Fibroblast of mammary gland (primary cell): ENCODE measurements around the gene CHD6.

Experiments
- DNase-seq: peaks from one replicate; pipeline ENCODE4 v3.0.0-alpha.2; 2010; ENCODE audit warnings: low read depth
- H3K4me3 ChIP-seq: 2 replicates; pipeline ENCODE4 v1.5.1; 2011; ENCODE audit warnings: low read depth, mild to moderate bottlenecking, low read length, moderate library complexity; ENCODE audit not compliant: control insufficient read depth
- CTCF ChIP-seq: conservative IDR thresholded peaks from 2 replicates; pipeline ENCODE4 v1.5.1; 2011; ENCODE audit warnings: low read depth, low read length, inconsistent platforms; ENCODE audit not compliant: control insufficient read depth, insufficient read depth

Gene CHD6

GRCh38 chr20:41499961-41500725 is 118.0 kb downstream of the CHD6 start:
- no peak overlapping the region for H3K4me3 ChIP-seq
- no peak for TF ChIP-seq CTCF
- no peak for DNase-seq

- H3K4me3 ChIP-seq = no peak overlapping the region
- TF ChIP-seq CTCF = no peak
Observed at GRCh38 chr20:41499064-41499463, 119.1 kb downstream of the CHD6 start.

GRCh38 chr20:41497186-41497895 is 120.8 kb downstream of the CHD6 start:
- TF ChIP-seq CTCF = no peak
- H3K4me3 ChIP-seq = no peak overlapping the region
- no peak for DNase-seq

More at GRCh38 chr20:41499064-41499463, 119.1 kb downstream of the CHD6 start:
- no peak for DNase-seq

GRCh38 chr20:41494451-41494850 is 123.7 kb downstream of the CHD6 start:
- no peak for DNase-seq
- H3K4me3 ChIP-seq = no peak overlapping the region
- TF ChIP-seq CTCF = no peak

- no peak for DNase-seq
- TF ChIP-seq CTCF = no peak
- H3K4me3 ChIP-seq = no peak overlapping the region
Observed at GRCh38 chr20:41483553-41483930, 134.6 kb downstream of the CHD6 start.

GRCh38 chr20:41482647-41483552 is 135.3 kb downstream of the CHD6 start:
- no peak overlapping the region for H3K4me3 ChIP-seq
- TF ChIP-seq CTCF = no peak
- peak; percentile 77 for DNase-seq
